Naive B cell (primary cell): ENCODE results near the gene NSFL1C. TPM values are rescaled to one million over a fixed set of nuclear protein-coding genes. Genes with fewer than 3 reads are reported as not detected.

Source experiments
- ATAC-seq, 2 donors: fragments of 150-1000 bp; cut with Tn5 transposase; 2 replicates each; pipeline ENCODE4 v1.10.0; 2021; ENCODE audit warnings: low read depth in 2 of 2, mild to moderate bottlenecking in 2 of 2, moderate library complexity in 2 of 2
- DNase-seq: peaks from one replicate; pipeline ENCODE4 v3.0.0; 2022
- H3K27ac Mint-ChIP-seq, 6 donors: one replicate each; pipeline ENCODE4 v1.8.0; 2020 to 2022; ENCODE audit warnings: mild to moderate bottlenecking in 6 of 6, mixed read lengths in 6 of 6, moderate library complexity in 5 of 6, inconsistent platforms in 2 of 6
- H3K27me3 Mint-ChIP-seq, 3 donors: one replicate each; pipeline ENCODE4 v1.8.0; 2021 to 2022; ENCODE audit warnings: mixed read lengths in 3 of 3, mild to moderate bottlenecking in 1 of 3
- H3K36me3 Mint-ChIP-seq, 2 donors: one replicate each; pipeline ENCODE4 v1.8.0; 2020 to 2022; ENCODE audit warnings: mixed read lengths in 2 of 2, inconsistent platforms in 1 of 2, mild to moderate bottlenecking in 1 of 2
- H3K4me1 Mint-ChIP-seq, 3 donors: one replicate each; pipeline ENCODE4 v1.8.0; 2020 to 2022; ENCODE audit warnings: mixed read lengths in 3 of 3, inconsistent platforms in 1 of 3, mild to moderate bottlenecking in 1 of 3, moderate library complexity in 1 of 3
- H3K4me3 Mint-ChIP-seq, 8 donors: one replicate each; pipeline ENCODE4 v1.8.0; 2020 to 2022; ENCODE audit warnings: mild to moderate bottlenecking in 8 of 8, mixed read lengths in 8 of 8, moderate library complexity in 8 of 8, inconsistent platforms in 2 of 8
- H3K9me3 Mint-ChIP-seq, 7 donors: one replicate each; pipeline ENCODE4 v1.8.0; 2020 to 2022; ENCODE audit warnings: mixed read lengths in 7 of 7, mild to moderate bottlenecking in 5 of 7, inconsistent platforms in 2 of 7, moderate library complexity in 1 of 7
- polyA plus RNA-seq, 6 donors: library from polyadenylated mRNA; unstranded; fragments of 300-500 nt; fragmentation: Illumina TruSeq; gene quantifications; one replicate each; pipeline ENCODE4 v1.2.3, GENCODE V29; 2021; ENCODE audit warnings: low read depth in 6 of 6

The NSFL1C gene
- polyA plus RNA-seq, 6 donors from 2014 or later, result 108 to 134 (median 123) TPM

DNA sequence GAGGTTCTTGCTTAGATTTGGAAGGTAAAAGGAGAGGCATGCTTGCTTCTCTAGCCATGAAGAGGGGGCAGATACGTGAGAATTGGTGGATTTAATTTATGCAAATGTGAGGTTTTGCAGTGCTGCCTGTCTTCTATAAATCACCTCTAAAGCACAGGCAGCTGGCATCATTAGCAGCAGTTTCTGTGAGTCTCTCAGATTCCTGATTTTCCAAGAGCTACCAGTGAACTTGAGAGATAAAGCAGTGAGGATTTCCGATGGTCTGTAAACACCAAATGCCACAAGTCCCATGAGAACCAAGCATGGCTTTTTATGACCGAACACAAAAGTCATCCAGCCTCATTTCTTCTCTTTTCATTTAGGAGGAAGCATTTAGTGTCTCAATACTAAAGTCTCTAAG is 27.8 kb upstream of the NSFL1C start:
- ATAC-seq, result peak in 1 of 2 donors; percentile 38
- Mint-ChIP-seq H3K9me3 (peaks cover 0 to 6% (median 0%) of the 10 kb centered on the region in 7 donors), H3K27ac (no peak overlapping the region), H3K4me3 (peak overlapping the region in 2 of 8 donors; percentile 8 to 17), H3K27me3 (peaks cover 13 to 20% (median 18%) of the 10 kb centered on the region in 3 donors), H3K4me1 (peaks cover 39 to 44% (median 41%) of the 10 kb centered on the region in 3 donors), H3K36me3 (no peaks in the 10 kb centered on the region)
- DNase-seq, result no peak

DNA sequence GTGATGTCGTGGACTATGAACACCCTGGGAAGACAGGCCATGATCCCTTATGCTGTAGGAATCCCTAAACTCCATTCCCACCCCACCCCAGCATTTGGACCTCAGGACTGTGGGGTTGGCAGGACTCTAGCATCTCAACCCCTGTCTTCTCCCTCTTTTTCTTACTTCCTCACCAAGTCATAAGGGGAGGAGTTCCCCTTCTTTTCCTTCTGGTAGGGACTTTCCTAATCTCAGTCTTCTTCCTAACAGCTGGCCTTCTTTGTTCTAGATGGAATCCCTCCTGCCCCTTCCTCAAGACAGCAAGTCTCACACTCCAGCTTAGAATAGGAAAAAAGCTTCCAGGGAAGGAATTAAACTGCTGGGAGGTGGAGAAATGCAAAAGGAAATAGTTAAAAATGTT is 26.9 kb upstream of the NSFL1C start:
- Mint-ChIP-seq H3K27ac (no peak overlapping the region), H3K9me3 (peaks cover 0 to 6% (median 0%) of the 10 kb centered on the region in 7 donors), H3K27me3 (peaks cover 12 to 14% (median 14%) of the 10 kb centered on the region in 3 donors), H3K36me3 (no peaks in the 10 kb centered on the region), H3K4me1 (peaks cover 39 to 44% (median 41%) of the 10 kb centered on the region in 3 donors), H3K4me3 (no peak overlapping the region)
- DNase-seq (no peak), ATAC-seq (no peak)

DNA sequence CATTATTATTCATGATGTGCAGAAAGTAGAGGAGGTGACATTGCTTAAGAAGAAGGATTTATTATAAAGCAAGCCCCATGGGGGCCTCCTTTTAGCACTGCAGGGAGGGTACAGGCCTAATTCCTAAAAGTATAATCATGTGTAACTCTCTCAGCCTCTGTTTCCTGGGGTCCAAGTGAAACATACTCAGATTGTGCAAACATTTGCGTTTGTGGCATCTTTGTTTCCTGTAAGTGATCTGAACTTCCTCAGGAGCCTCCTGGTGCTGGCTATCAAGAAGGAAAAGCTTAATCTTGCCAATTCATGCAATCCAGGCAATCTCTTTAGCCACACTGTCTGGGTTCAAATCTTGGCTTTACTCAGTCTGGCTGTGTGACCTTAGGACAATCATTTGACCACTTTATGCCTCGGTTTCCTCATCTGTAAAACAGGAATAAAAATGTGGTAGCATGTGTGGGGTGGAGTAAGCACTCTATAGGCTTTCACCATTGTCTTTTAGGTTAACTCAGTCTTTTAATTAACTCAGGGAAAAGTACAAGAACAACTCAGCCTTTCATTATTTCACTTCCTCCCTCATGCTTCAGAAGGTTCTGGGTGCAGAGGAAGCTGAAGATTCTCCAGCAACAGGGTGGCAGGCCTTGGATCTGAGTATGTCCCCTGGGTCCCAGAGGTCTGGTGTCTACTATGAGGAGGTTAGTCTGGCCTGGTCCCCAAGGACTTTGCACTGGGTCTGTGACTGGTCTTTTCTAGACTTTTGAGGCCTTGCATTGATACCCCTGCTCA is 25.4 kb upstream of the NSFL1C start:
- peaks cover 0 to under 1% (median 0%) of the 10 kb centered on the region in 7 donors for H3K9me3 Mint-ChIP-seq
- H3K4me1 Mint-ChIP-seq, result peaks cover 39 to 44% (median 41%) of the 10 kb centered on the region in 3 donors
- H3K36me3 Mint-ChIP-seq, result no peaks in the 10 kb centered on the region
- H3K4me3 Mint-ChIP-seq, result peak overlapping the region in 6 of 8 donors; percentile 1 to 67 (median 39)
- ATAC-seq, result peak; percentile 67 to 88
- peaks cover 0 to 13% (median 9%) of the 10 kb centered on the region in 3 donors for H3K27me3 Mint-ChIP-seq
- DNase-seq, result no peak
- H3K27ac Mint-ChIP-seq, result peak overlapping the region in 4 of 6 donors; percentile 17 to 47 (median 44)

DNA sequence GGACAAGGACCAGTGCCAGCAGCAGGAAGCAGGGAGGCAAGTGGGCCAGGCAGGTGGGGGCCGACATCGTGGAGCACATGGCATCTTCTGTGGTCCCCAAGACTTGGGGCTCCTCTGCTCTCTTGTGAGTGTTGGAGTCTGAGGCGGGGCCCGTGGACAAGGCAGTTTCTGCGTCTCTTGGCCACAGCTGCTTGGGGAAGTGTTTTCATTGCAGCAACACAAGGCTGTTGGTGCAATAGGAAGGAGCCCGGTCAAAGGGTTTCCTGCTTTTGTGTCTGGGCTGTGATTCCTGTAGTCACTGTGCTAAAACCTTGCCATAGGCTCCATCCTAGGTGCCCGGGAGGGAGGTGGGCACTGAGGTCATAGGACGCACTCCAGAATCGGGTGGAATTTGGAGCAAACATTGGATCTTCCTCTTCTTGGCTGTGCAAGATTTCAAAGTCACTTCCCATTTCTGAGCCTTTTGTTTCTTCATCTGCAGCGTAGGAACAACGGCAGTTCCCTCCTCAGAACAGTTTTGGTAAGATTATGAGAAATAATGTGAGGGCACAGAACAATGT is 24.7 kb upstream of the NSFL1C start, which contains the start of gene SIRPB2:
TSS of gene SIRPB2 (minus strand) at position 140 of the 560 bp plus-strand sequence. CDS start at position 79, 61 bp downstream.
- Mint-ChIP-seq H3K4me1 (peaks cover 39 to 44% (median 41%) of the 10 kb centered on the region in 3 donors), H3K27ac (peak within 1 kb of the TSS in 4 of 6 donors; percentile 40 to 76 (median 47)), H3K9me3 (no peaks in the 10 kb centered on the region), H3K4me3 (peak within 1 kb of the TSS in 7 of 8 donors; percentile 10 to 67 (median 46)), H3K27me3 (peaks cover 5 to 13% (median 6%) of the 10 kb centered on the region in 3 donors), H3K36me3 (no peaks in the 10 kb centered on the region)
- ATAC-seq (no peak), DNase-seq (no peak)

- peak overlapping the region in 1 of 6 donors; percentile 76 for H3K27ac Mint-ChIP-seq
- H3K9me3 Mint-ChIP-seq, result no peaks in the 10 kb centered on the region
- DNase-seq, result no peak
- ATAC-seq, result no peak
- H3K4me3 Mint-ChIP-seq, result peak overlapping the region in 3 of 8 donors; percentile 19 to 65 (median 46)
- peaks cover 5 to 13% (median 6%) of the 10 kb centered on the region in 3 donors for H3K27me3 Mint-ChIP-seq
- no peaks in the 10 kb centered on the region for H3K36me3 Mint-ChIP-seq
- peaks cover 39 to 44% (median 41%) of the 10 kb centered on the region in 3 donors for H3K4me1 Mint-ChIP-seq
Measured at GRCh38 chr20:1490643-1491195, 24.1 kb upstream of the NSFL1C start.

DNA sequence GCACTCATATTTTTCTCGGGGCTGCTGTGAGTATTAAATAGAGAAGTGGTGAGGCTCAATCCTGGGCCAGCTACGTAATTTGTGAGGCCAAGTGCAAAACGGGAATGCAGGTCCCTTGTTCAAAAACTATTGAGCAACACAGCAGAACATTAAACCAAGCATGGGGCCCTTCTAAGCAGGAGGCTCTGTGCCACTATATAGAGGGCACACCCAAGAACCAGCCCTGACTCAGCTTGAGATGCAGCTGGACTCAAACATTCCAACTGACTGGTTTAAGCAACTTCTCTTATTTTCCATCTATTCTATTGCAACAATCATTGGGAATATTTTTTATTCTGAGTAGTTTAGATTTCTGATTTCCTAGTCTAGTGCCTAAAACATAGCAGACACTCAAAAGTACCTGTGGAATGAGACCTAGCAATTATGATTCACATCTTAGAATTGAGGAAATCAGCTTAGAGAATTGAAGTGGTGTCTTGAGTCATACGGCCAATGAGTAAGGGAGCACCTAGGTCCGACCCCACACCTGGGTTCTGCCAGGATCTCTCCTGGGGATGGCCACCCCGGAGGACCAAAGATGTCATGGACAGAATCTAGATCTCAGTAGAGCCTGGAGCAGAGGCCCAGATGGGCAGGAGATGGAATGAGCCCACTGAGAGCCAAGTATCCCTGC is 23.3 kb upstream of the NSFL1C start:
- no peak overlapping the region for H3K4me3 Mint-ChIP-seq
- DNase-seq (no peak), ATAC-seq (no peak)
- H3K27ac Mint-ChIP-seq, result peak overlapping the region in 1 of 6 donors; percentile 76
- H3K9me3 Mint-ChIP-seq, result no peaks in the 10 kb centered on the region
- peaks cover 9 to 19% (median 13%) of the 10 kb centered on the region in 3 donors for H3K27me3 Mint-ChIP-seq
- H3K36me3 Mint-ChIP-seq, result no peaks in the 10 kb centered on the region
- H3K4me1 Mint-ChIP-seq, result peaks cover 35 to 42% (median 35%) of the 10 kb centered on the region in 3 donors

GRCh38 chr20:1489325-1489724 is 22.7 kb upstream of the NSFL1C start:
- no peak overlapping the region for H3K27ac Mint-ChIP-seq
- no peaks in the 10 kb centered on the region for H3K9me3 Mint-ChIP-seq
- no peak overlapping the region for H3K4me3 Mint-ChIP-seq
- H3K36me3 Mint-ChIP-seq, result no peaks in the 10 kb centered on the region
- ATAC-seq (no peak), DNase-seq (no peak)
- peaks cover 29 to 36% (median 29%) of the 10 kb centered on the region in 3 donors for H3K4me1 Mint-ChIP-seq
- H3K27me3 Mint-ChIP-seq, result peaks cover 15 to 25% (median 16%) of the 10 kb centered on the region in 3 donors

- peaks cover 6 to 10% (median 8%) of the 10 kb centered on the region in 3 donors for H3K4me1 Mint-ChIP-seq
- ATAC-seq (no peak), DNase-seq (no peak)
- no peak overlapping the region for H3K4me3 Mint-ChIP-seq
- H3K27ac Mint-ChIP-seq, result no peak overlapping the region
- no peaks in the 10 kb centered on the region for H3K36me3 Mint-ChIP-seq
- peaks cover 32 to 51% (median 34%) of the 10 kb centered on the region in 3 donors for H3K27me3 Mint-ChIP-seq
- H3K9me3 Mint-ChIP-seq, result no peaks in the 10 kb centered on the region
Measured at GRCh38 chr20:1486566-1486965, 19.9 kb upstream of the NSFL1C start.

DNA sequence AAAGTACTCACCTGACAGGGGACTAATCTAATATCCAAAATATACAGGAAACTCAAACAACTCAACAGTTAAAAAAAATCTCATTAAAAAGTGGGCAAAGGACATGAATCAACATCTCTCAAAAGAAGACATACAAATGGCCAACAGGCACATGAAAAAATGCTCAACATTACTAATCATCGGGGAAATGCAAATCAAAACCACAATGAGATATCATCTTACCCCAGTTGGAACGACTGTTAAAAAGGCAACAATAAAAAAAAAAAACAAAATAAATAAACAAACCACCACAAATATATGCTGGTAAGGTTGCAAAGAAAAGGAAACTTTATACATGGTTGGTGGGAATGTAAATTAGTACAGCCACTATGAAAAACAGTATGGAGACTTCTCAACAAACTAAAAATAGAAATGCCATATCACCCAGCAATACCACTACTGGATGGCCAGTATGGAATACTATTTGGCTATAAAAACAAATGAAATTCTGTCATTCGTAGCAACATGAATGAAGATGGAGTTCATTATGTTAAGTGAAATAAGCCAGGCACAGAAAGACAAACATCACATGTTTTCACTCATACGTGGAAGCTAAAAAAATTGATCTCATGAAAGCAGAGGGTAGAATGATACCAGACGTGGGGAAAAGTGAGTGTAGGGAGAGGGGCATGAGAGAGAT is 17.9 kb upstream of the NSFL1C start:
- H3K27ac Mint-ChIP-seq, result peak overlapping the region in 1 of 6 donors; percentile 70
- no peaks in the 10 kb centered on the region for H3K9me3 Mint-ChIP-seq
- peaks cover 30 to 63% (median 42%) of the 10 kb centered on the region in 3 donors for H3K27me3 Mint-ChIP-seq
- DNase-seq (no peak), ATAC-seq (no peak)
- no peaks in the 10 kb centered on the region for H3K4me1 Mint-ChIP-seq
- H3K36me3 Mint-ChIP-seq, result no peaks in the 10 kb centered on the region
- no peak overlapping the region for H3K4me3 Mint-ChIP-seq

GRCh38 chr20:1479831-1480595 is 13.4 kb upstream of the NSFL1C start:
- Mint-ChIP-seq H3K27ac (peak overlapping the region in 1 of 6 donors; percentile 42), H3K4me1 (no peaks in the 10 kb centered on the region), H3K9me3 (no peaks in the 10 kb centered on the region), H3K4me3 (no peak overlapping the region), H3K36me3 (no peaks in the 10 kb centered on the region), H3K27me3 (peaks cover 25 to 59% (median 45%) of the 10 kb centered on the region in 3 donors)
- ATAC-seq, result no peak
- no peak for DNase-seq

GRCh38 chr20:1478566-1478965 is 11.9 kb upstream of the NSFL1C start:
- Mint-ChIP-seq H3K4me3 (no peak overlapping the region), H3K36me3 (no peaks in the 10 kb centered on the region), H3K9me3 (no peaks in the 10 kb centered on the region), H3K27me3 (peaks cover 15 to 44% (median 30%) of the 10 kb centered on the region in 3 donors), H3K27ac (peak overlapping the region in 1 of 6 donors; percentile 42), H3K4me1 (no peaks in the 10 kb centered on the region)
- ATAC-seq, result no peak
- DNase-seq, result no peak

DNA sequence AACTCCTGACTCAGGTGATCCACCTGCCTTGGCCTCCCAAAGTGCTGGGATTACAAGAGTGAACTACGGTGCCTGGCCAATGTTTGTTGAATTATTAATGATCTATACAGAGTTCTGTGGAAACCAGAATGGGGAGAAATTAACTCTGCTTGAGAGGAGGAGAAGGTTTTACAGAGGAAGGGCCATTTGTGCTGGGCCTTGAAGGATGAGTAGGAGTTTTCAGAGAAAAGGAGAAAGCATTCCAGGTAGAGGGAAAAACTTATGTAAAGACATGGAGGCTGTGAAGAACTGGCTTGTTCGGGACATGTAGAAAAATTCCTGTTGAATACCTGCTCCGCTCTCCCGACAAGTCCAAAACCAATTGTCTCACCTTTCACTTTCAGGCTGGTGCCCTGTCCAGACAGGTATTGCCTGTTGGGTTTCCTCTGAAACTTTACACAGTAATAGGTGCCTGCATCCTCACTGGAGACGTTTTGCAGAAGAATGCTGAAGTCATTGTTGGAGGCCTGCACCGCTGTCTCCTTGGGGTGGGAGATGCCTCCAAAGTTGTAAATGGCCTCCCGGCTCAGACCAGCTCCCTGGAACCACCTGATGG is 11.3 kb upstream of the NSFL1C start:
- peaks cover 15 to 40% (median 28%) of the 10 kb centered on the region in 3 donors for H3K27me3 Mint-ChIP-seq
- no peak for ATAC-seq

More for the DNA sequence above, 11.3 kb upstream of the NSFL1C start:
- no peaks in the 10 kb centered on the region for H3K36me3 Mint-ChIP-seq
- H3K4me1 Mint-ChIP-seq, result peaks cover 4 to 5% (median 5%) of the 10 kb centered on the region in 3 donors
- no peak overlapping the region for H3K4me3 Mint-ChIP-seq
- H3K9me3 Mint-ChIP-seq, result no peaks in the 10 kb centered on the region
- DNase-seq, result no peak
- peak overlapping the region in 1 of 6 donors; percentile 31 for H3K27ac Mint-ChIP-seq
